GM12865 (cell line): Measurements from ENCODE around the gene ASTN2.

Experiments
- DNase-seq: peaks from one replicate; pipeline ENCODE4 v3.0.0; 2010; ENCODE audit warnings: low read depth
- H3K4me3 ChIP-seq: 2 replicates; pipeline ENCODE4 v1.5.1; 2011; ENCODE audit warnings: mild to moderate bottlenecking, low read depth, low read length, control low read depth
- CTCF ChIP-seq: IDR thresholded peaks from 2 replicates; pipeline ENCODE4 v1.5.1; 2011; ENCODE audit warnings: low read length, control low read depth, low read depth, inconsistent platforms; ENCODE audit not compliant: insufficient read depth; ENCODE audit errors: missing control alignments

The ASTN2 gene

GRCh38 chr9:117335837-117336433, 78.9 kb downstream of the ASTN2 start:
- H3K4me3 ChIP-seq: no peak overlapping the region
- DNase-seq: no peak
- no peak for TF ChIP-seq CTCF

- no peak for DNase-seq
- no peak overlapping the region for H3K4me3 ChIP-seq
- no peak for TF ChIP-seq CTCF
These were observed 80.8 kb downstream of the ASTN2 start for GRCh38 chr9:117334101-117334500.

- no peak for DNase-seq
- no peak for TF ChIP-seq CTCF
- H3K4me3 ChIP-seq: no peak overlapping the region
These were observed 89.0 kb downstream of the ASTN2 start for GRCh38 chr9:117325831-117326230.

GRCh38 chr9:117325110-117325731, 89.6 kb downstream of the ASTN2 start:
- H3K4me3 ChIP-seq: no peak overlapping the region
- no peak for TF ChIP-seq CTCF
- DNase-seq: no peak

GRCh38 chr9:117323390-117323789, 91.5 kb downstream of the ASTN2 start:
- no peak for DNase-seq
- no peak for TF ChIP-seq CTCF
- no peak overlapping the region for H3K4me3 ChIP-seq

GRCh38 chr9:117317192-117317591, 97.7 kb downstream of the ASTN2 start:
- no peak for DNase-seq
- H3K4me3 ChIP-seq: no peak overlapping the region
- TF ChIP-seq CTCF: no peak

- no peak for TF ChIP-seq CTCF
- DNase-seq: no peak
- H3K4me3 ChIP-seq: no peak overlapping the region
These were observed 99.6 kb downstream of the ASTN2 start for GRCh38 chr9:117315236-117315635.
